PC-9 (cell line): Measurements from ENCODE around the gene SPATA3.

Experiments used
- CTCF ChIP-seq: fragments of 200-600 bp; sonication (generic); conservative IDR thresholded peaks from 2 replicates; pipeline ENCODE4 v1.6.1; 2017; ENCODE audit warnings: mixed run types, antibody characterized with exemption, mild to moderate bottlenecking, moderate library complexity
- EZH2 ChIP-seq: fragments of 200-600 bp; sonication (generic); IDR thresholded peaks from 2 replicates; pipeline ENCODE4 v1.8.0; 2017; ENCODE audit warnings: antibody characterized with exemption, low read depth

DNA sequence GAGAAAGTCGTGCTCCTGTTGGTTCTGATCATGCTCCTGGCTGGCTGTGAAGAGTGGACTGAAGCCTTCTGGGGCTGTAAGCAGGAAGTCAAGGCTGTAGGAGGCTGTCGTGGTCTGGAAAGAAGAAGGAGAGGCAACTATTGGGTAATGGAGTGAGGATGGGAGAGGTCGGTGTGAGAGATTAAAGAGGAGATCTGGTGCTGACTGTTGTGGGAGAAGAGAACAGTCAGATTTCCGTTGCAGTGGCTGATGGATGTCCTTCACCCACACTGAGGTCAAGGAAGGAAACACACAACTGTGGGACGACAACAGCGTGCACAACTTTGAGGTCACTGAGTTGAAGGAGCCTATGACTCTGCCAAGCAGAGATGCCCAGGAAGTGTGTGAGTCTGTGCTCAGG is 57.9 kb downstream of the SPATA3 start:
- TF ChIP-seq CTCF (no peak), EZH2 (no peak)
